CD4-positive, alpha-beta T cell (primary cell): ENCODE measurements around the gene SLPI. TPM values are rescaled to one million over a fixed set of nuclear protein-coding genes. Genes with fewer than 3 reads are reported as not detected.

Experiments used
- ATAC-seq: fragments of 200-7000 bp; cut with Tn5 transposase; one replicate; pipeline ENCODE4 v1.10.0; 2022; ENCODE audit warnings: mild to moderate bottlenecking; ENCODE audit not compliant: poor library complexity
- CTCF ChIA-PET: fragments of 350-600 bp; sonication (Branson Sonifier 250); formaldehyde crosslinking; loops from one replicate; lab custom pipeline; 2021; ENCODE audit warnings: antibody characterized with exemption, inconsistent platforms; lab: Charles Lee
- POLR2A ChIA-PET: fragments of 350-600 bp; sonication (Branson Sonifier 250); formaldehyde crosslinking; loops from one replicate; lab custom pipeline; 2021; ENCODE audit warnings: antibody characterized with exemption, inconsistent platforms; lab: Charles Lee
- DNase-seq, 14 experiments: peaks; one replicate each; pipeline ENCODE4 v3.0.0-alpha.2; 2013 to 2020; ENCODE audit warnings: mixed read lengths in 2 of 14
- H3K27ac ChIP-seq, 2 donors: one replicate each; pipeline versions ENCODE4 v1.5.1 to v1.7.0; 2013; ENCODE audit warnings: low read length in 2 of 2, low read depth in 1 of 2, mild to moderate bottlenecking in 1 of 2
- H3K27me3 ChIP-seq, 2 experiments: 1 replicate in 1 of 2; 2 replicates in 1 of 2; pipeline versions ENCODE4 v1.6.1 to v1.7.0; 2013; ENCODE audit warnings: low read length in 2 of 2, control low read depth in 1 of 2, mild to moderate bottlenecking in 1 of 2, moderate library complexity in 1 of 2; ENCODE audit not compliant: insufficient read depth in 2 of 2, control insufficient read depth in 1 of 2
- H3K36me3 ChIP-seq: one replicate; pipeline ENCODE4 v1.6.1; 2013; ENCODE audit warnings: low read length, control low read depth; ENCODE audit not compliant: insufficient read depth
- H3K4me1 ChIP-seq: one replicate; pipeline ENCODE4 v1.6.1; 2013; ENCODE audit warnings: low read length, control low read depth; ENCODE audit not compliant: insufficient read depth
- H3K4me3 ChIP-seq: one replicate; pipeline ENCODE4 v1.5.1; 2013; ENCODE audit warnings: mild to moderate bottlenecking, low read length, moderate library complexity
- H3K9me3 ChIP-seq, 2 experiments: 1 replicate in 1 of 2; 2 replicates in 1 of 2; pipeline versions ENCODE4 v1.6.1 to v1.7.0; 2013; ENCODE audit warnings: low read length in 2 of 2, mild to moderate bottlenecking in 2 of 2, control low read depth in 1 of 2, moderate library complexity in 1 of 2; ENCODE audit not compliant: control insufficient read depth in 1 of 2, insufficient read depth in 1 of 2
- H3K27ac Mint-ChIP-seq: one replicate; pipeline ENCODE4 v1.8.0; 2020; ENCODE audit warnings: mixed read lengths
- H3K27me3 Mint-ChIP-seq: one replicate; pipeline ENCODE4 v1.8.0; 2021; ENCODE audit warnings: mixed read lengths
- H3K36me3 Mint-ChIP-seq: one replicate; pipeline ENCODE4 v1.8.0; 2021; ENCODE audit warnings: low read depth, mixed read lengths
- H3K4me1 Mint-ChIP-seq: one replicate; pipeline ENCODE4 v1.8.0; 2021; ENCODE audit warnings: low read depth, mixed read lengths
- H3K4me3 Mint-ChIP-seq: one replicate; pipeline ENCODE4 v1.8.0; 2020; ENCODE audit warnings: mild to moderate bottlenecking, mixed read lengths
- H3K9me3 Mint-ChIP-seq: one replicate; pipeline ENCODE4 v1.8.0; 2020; ENCODE audit warnings: mixed read lengths
- CTCF ChIP-seq: fragments of 200-600 bp; IDR thresholded peaks from one replicate; pipeline ENCODE4 v1.8.0; 2022; ENCODE audit warnings: antibody characterized with exemption, mild to moderate bottlenecking
- intact Hi-C, 2 experiments: fragments of 100-400 bp; cut with DNase I in 1 of 2; cut with micrococcal nuclease in 1 of 2; formaldehyde crosslinking; loops; one replicate each; pipeline versions ENCODE4 v1.15.1 to v1.9.0; 2023 to 2025; cut with DNase I, micrococcal nuclease
- total RNA-seq, 174 experiments: library from RNA in 2 of 174; stranded (reverse) in 2 of 174; gene quantifications; one replicate each; pipeline ENCODE4 v1.2.3 and lab custom pipeline; 2021 to 2026

The SLPI gene
- total RNA-seq, 2 experiments from 2014 or later, result not detected

GRCh38 chr20:45297786-45298497 lies 43.6 kb upstream of the SLPI start:
- Mint-ChIP-seq H3K4me3 (no peak overlapping the region), H3K9me3 (no peaks in the 10 kb centered on the region), H3K36me3 (no peaks in the 10 kb centered on the region), H3K27ac (no peak overlapping the region), H3K4me1 (no peaks in the 10 kb centered on the region), H3K27me3 (peaks cover 53% of the 10 kb centered on the region)
- ATAC-seq, result no peak
- DNase-seq, result no peak
- ChIA-PET CTCF (interaction anchor here (0.7 kb wide), 1 partner anchor 14 kb away, joined by 4 read pairs; no protein-coding TSS in a partner anchor), POLR2A (no interaction called here)
- Histone ChIP-seq H3K27me3 (peaks cover 11 to 19% of the 10 kb centered on the region in 2 experiments), H3K4me3 (no peak overlapping the region), H3K9me3 (no peaks in the 10 kb centered on the region), H3K27ac (no peak overlapping the region), H3K36me3 (no peaks in the 10 kb centered on the region), H3K4me1 (peaks cover 11% of the 10 kb centered on the region)
- TF ChIP-seq CTCF, result no peak
- intact Hi-C loops, result no loop called here

GRCh38 chr20:45294659-45295058 lies 40.3 kb upstream of the SLPI start:
- Histone ChIP-seq H3K4me3 (no peak overlapping the region), H3K27me3 (peaks cover 15 to 23% of the 10 kb centered on the region in 2 experiments), H3K4me1 (peaks cover 17% of the 10 kb centered on the region), H3K9me3 (no peaks in the 10 kb centered on the region), H3K27ac (no peak overlapping the region), H3K36me3 (no peaks in the 10 kb centered on the region)
- POLR2A ChIA-PET, result interaction anchor here (0.7 kb wide), 1 partner anchor 68 kb away, joined by 3 read pairs; no protein-coding TSS in a partner anchor
- Mint-ChIP-seq H3K9me3 (no peaks in the 10 kb centered on the region), H3K27me3 (peaks cover 71% of the 10 kb centered on the region), H3K4me3 (no peak overlapping the region), H3K36me3 (no peaks in the 10 kb centered on the region), H3K27ac (no peak overlapping the region), H3K4me1 (no peaks in the 10 kb centered on the region)
- intact Hi-C loops, result loop anchor here (5.0 kb wide), 2 partner anchors 282 to 607 kb away; no protein-coding TSS in a partner anchor
- no peak for TF ChIP-seq CTCF
- no peak for DNase-seq
- CTCF ChIA-PET, result interaction anchor here (1.0 to 1.6 kb wide), 5 partner anchors 17 to 609 kb away, joined by 3 to 12 read pairs (median 3); partner anchors contain the start of gene SDC4
- no peak for ATAC-seq

- ATAC-seq (no peak), DNase-seq (no peak)
- no peaks in the 10 kb centered on the region for H3K9me3 ChIP-seq
- Mint-ChIP-seq H3K27ac (no peak overlapping the region), H3K4me1 (no peaks in the 10 kb centered on the region), H3K9me3 (no peaks in the 10 kb centered on the region), H3K27me3 (peaks cover 71% of the 10 kb centered on the region), H3K36me3 (no peaks in the 10 kb centered on the region), H3K4me3 (peak overlapping the region; percentile 80)
- H3K27me3 ChIP-seq, result peaks cover 15 to 23% of the 10 kb centered on the region in 2 experiments
- ChIA-PET CTCF (interaction anchor here (0.6 to 1.6 kb wide), 13 partner anchors 10 to 1042 kb away, joined by 3 to 12 read pairs (median 3); partner anchors contain the start of genes FITM2 and SDC4), POLR2A (interaction anchor here (0.7 to 1.0 kb wide), 2 partner anchors 8 to 69 kb away, joined by 3 read pairs; no protein-coding TSS in a partner anchor)
- H3K27ac ChIP-seq, result no peak overlapping the region
- H3K4me3 ChIP-seq, result peak overlapping the region; percentile 40
- intact Hi-C loops, result loop anchor here (5.0 kb wide), 2 partner anchors 282 to 607 kb away; no protein-coding TSS in a partner anchor
- peaks cover 17% of the 10 kb centered on the region for H3K4me1 ChIP-seq
- no peaks in the 10 kb centered on the region for H3K36me3 ChIP-seq
- peak; percentile 56 for TF ChIP-seq CTCF
Measured at GRCh38 chr20:45294003-45294368, 39.6 kb upstream of the SLPI start.
